Fibroblast of skin of right biceps (primary cell): ENCODE data around the gene SLCO4A1.
A peak's percentile ranks its signal among the peaks of the same experiment; 100 is the strongest.

ENCODE experiments used
- DNase-seq: peaks from one replicate; pipeline ENCODE4 v3.0.0-alpha.2; 2013

The SLCO4A1 gene

GRCh38 chr20:62688083-62688482, 45.8 kb downstream of the SLCO4A1 start:
- no peak for DNase-seq

DNA sequence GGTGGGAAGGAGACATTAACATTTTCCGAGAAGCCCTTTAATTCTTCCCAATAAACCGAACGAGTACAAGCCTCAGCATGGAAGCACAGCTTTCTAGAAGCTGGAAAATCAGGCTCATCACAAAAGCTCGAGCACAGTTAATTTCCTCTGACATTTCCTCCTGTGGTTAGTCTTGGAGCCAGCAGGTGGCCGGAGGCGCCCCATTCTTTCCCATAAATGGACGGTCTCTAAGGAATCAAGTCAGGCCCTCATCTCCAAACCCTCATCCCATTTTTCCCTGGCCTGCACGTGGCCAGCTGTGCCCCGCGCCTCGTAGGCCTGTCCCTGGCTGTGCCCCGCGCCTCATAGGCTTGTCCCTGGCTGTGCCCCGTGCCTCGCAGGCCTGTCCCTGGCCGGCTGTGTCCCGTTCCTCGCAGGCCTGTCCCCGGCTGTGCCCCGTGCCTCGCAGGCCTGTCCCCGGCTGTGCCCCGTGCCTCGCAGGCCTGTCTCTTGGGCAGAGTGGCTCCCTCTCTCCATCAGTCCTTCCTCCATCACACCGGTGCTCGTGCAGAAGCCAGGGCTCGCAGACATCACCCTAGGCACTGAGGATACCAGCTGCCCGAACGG, 46.7 kb downstream of the SLCO4A1 start:
- DNase-seq = no peak

- DNase-seq = no peak
Measured at GRCh38 chr20:62689861-62690260, 47.6 kb downstream of the SLCO4A1 start.

DNA sequence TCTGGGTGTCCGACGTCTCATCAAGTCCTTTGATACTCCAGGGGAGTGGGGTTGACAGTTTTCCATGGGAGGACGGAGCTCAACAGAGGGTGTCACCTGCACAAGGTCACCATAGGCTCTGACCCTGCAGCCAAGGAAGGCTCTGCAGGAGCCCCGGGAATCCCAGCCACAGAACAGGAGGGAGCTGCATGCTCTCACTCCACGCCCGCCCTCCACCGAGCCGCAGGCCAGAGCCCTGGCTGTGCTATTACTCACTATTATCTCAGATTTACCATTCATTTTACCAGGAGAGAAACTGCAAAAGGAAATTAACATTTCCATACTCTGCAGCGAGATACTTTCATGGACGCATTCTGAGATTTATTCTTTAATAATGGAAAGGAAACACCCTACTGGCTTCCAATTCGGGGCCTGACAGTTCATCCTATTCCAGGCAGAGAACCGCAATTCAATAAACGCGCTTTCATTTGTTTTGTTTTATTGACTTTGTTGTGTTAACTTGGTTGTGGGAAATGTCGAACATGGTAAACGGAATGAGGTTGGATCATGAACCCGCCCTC, 48.0 kb downstream of the SLCO4A1 start:
- DNase-seq = no peak

GRCh38 chr20:62691487-62691886, 49.2 kb downstream of the SLCO4A1 start:
- peak; percentile 19 for DNase-seq

- no peak for DNase-seq
Measured at GRCh38 chr20:62692176-62692575, 49.9 kb downstream of the SLCO4A1 start.

DNA sequence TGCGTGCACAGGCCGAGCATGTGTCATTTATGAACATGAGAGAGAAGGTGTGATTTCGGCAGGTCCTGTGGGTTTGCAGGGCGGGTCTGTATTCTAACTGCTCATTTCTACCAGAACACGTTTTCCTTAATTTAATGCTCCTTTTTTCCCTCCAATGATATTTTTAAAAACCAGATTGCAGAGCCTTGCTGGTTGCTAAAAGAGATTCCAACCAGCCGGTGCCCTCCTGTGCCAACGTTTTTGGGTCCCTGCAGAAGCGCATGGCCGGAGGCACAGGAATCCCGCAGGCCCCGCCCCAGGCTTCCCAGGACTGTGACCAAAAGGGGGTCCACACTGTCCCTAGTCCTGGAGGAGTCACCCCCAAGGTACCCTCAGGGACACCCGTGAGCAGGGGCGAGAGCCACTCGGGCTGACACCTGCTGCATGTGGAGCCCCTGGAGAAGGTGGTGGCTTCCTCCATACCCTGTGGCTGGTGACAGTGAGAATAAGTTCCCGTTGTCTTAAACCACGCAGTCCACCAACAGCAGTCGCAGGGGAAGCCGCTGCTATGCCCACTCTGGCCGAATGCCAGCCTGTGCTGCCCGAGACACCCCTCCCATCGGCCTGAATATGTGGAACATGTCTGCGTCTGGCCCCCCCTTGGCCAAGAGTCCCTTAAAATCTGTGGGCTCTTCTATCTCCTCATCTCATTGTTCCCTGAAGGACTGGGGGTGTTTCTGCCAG, 50.7 kb downstream of the SLCO4A1 start:
- DNase-seq = no peak

- DNase-seq = no peak
Measured at GRCh38 chr20:62693524-62693922, 51.2 kb downstream of the SLCO4A1 start.

- no peak for DNase-seq
Measured at GRCh38 chr20:62694106-62694505, 51.8 kb downstream of the SLCO4A1 start.

DNA sequence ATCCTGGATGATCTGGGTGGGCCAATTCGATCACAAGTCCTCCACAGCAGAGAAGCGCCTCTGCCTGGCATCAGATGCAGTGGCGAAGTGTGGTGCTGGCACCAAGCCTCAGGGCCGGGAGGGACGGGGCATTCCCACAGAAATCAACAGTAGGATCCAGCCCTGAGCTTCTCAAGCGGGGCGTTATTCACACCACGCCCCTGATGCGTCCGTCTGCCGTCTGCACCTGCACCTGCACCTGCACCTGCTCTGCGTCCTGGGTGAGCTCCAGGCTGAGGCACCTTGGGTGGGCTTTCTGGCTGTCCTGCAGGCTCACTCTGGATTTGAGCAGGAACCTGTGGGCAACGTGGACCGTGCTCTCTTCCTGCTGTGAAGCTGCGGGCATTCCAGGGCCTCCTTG, 52.6 kb downstream of the SLCO4A1 start:
- DNase-seq = no peak

DNA sequence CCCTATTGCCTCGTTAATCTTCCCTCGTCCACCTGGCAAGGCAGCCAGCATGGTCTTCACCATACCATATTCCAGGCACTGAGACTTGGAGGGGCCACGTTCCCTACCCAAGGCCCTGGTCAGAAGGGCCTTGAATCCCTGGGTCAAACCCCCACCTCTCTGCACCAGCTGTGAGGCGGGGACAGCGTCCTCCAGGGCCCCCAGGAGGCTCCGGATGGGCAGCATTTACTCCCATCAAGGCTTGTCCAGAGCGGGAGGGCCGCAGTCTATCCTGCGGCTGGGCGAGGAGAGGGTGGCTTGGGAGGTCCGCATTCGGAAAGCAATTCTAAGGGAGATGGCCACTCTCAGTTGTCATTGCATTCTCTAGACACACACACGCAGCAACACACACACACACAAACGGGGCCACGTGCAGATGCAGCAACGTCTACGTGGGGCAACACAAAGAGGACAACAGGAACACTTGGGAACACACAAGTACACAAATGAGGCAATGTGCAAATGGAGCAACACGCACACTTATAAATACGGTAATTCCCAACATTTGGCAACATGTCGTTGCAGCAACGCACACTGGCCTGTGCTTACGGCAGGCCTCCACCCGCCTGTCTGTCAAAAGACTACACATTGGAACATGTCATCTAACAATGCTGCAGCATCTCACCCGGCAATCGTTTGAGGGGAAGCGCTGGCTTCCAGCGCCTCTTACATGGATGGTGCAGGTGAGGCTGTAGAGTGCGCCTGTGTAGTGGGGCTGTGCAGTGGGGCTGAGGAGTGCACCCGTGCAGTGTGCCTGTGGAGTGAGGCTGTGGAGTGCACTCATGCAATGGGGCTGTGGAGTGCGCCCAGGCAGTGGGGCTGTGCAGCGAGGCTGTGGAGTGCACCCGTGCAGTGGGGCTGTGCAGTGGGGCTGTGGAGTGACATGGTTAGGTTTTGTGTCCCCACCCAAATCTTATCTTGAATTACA, 53.4 kb downstream of the SLCO4A1 start:
- DNase-seq = no peak

GRCh38 chr20:62696434-62696957, 54.2 kb downstream of the SLCO4A1 start:
- no peak for DNase-seq

DNA sequence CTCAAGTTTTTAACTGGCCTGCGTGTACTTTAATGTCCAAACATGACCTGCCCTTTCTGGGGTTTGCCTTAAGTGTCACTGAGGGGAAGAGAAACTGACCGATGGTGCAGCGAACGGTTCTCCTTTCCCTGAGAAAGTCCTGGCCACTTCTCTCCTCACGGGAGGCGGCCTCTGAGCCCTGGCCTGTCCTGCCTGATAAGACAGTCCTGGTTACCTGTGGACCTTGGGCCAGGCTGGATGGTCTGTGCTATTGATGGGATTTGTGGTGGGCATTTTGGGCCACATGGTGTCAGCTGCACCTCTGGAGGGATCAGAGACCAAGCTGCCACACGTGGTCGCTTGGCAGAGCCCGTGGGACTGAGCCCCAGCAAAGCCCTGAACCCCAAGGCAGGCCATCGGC, 54.7 kb downstream of the SLCO4A1 start:
- DNase-seq = no peak

- no peak for DNase-seq
Measured at GRCh38 chr20:62697468-62697912, 55.2 kb downstream of the SLCO4A1 start.

DNA sequence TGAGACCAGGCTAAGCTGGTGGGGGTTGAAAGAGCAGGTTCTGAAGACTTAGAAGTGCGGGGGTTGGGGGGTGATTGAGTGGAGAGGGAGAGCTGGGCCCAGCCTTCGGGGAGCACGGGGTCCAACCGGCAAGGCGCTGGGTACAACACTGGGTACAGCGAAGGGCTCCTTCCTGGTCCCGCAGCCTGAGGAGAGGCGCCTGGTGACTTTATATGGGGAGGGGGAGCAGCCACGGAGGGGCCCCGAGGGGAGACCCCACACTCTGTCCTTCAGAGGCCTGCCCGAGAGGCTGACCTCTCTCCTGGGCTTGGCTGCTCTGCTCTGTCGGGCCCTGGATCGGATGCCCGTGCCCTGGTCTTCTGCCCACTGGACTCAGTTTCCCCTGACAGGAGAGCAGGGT, 55.9 kb downstream of the SLCO4A1 start:
- no peak for DNase-seq

DNA sequence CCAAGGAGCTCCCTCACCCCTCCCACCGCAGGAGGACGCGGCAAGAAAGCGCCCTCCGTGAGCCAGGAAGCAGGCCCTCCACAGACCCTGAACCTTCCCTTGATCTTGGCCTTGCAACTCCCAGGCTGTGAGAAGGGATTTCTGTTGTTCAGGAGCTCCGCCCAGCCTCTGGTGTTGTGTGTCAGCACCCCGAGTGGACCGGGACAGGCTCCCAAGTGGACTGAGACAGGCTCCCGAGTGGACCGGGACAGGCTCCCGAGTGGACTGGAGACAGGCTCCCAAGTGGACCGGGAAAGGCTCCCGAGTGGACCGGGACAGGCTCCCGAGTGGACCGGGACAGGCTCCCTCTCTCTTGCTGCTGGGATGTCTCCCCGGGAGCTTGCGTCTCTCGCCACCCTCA, 57.0 kb downstream of the SLCO4A1 start:
- no peak for DNase-seq

- DNase-seq = no peak
Measured at GRCh38 chr20:62699741-62700140, 57.4 kb downstream of the SLCO4A1 start.

- no peak for DNase-seq
Measured at GRCh38 chr20:62700261-62700930, 58.1 kb downstream of the SLCO4A1 start.

- DNase-seq = no peak
Measured at GRCh38 chr20:62701161-62702012, 59.1 kb downstream of the SLCO4A1 start.

DNA sequence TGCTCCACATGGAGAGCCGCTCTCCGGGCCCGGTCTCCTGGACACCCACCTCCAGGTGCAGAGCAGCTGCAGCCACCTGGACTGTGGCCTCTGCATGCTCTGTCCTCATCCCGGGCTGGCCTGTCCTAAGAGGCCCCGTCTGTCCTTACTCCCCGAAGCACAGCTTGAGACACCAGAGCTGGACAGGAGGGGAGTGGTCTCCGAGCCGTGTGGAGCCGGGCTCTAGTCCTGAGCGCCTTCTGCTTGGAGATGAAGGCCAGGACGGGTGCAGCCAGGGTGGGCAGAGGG, 59.7 kb downstream of the SLCO4A1 start:
- no peak for DNase-seq
